GM12878 (cell line): Measurements from ENCODE around the gene PPRC1. TPM values are rescaled to one million over a fixed set of nuclear protein-coding genes. Genes with fewer than 3 reads are reported as not detected.

Source experiments
- ATAC-seq: fragments of 200-7000 bp; cut with Tn5 transposase; 3 replicates; pipeline ENCODE4 v1.9.1; 2020; ENCODE audit warnings: mild to moderate bottlenecking, moderate library complexity
- BruUV-seq: library from RNA; stranded (reverse); fragments of 400-500 nt; replicated peaks from 2 replicates; lab custom pipeline; 2021; lab: Mats Ljungman, UMichigan
- CTCF ChIA-PET: fragments of 300-600 bp; sonication (Branson Sonifier 250); formaldehyde crosslinking; extraction: SDS; loops from one replicate; lab custom pipeline; 2021; ENCODE audit warnings: inconsistent platforms; lab: Yijun Ruan, JAX
- POLR2A ChIA-PET: fragments of 350-600 bp; formaldehyde crosslinking; extraction: SDS; loops from one replicate; lab custom pipeline; 2021; ENCODE audit warnings: inconsistent platforms; lab: Charles Lee
- RAD21 ChIA-PET: fragments of 300-600 bp; sonication (Branson Sonifier 250); formaldehyde crosslinking; loops from one replicate; lab custom pipeline; 2023; ENCODE audit warnings: antibody characterized with exemption; ENCODE audit not compliant: unreplicated experiment; lab: Charles Lee
- SMC1A ChIA-PET: fragments of 300-600 bp; sonication (Branson Sonifier 250); formaldehyde crosslinking; loops from one replicate; lab custom pipeline; 2023; ENCODE audit not compliant: unreplicated experiment, uncharacterized antibody; lab: Charles Lee
- DNase-seq: peaks from one replicate; pipeline ENCODE4 v3.0.0-alpha.2; 2011; ENCODE audit warnings: low read depth, low spot score
- FAIRE-seq: peaks from 3 replicates; lab custom pipeline; 2011; peaks lifted over from hg19 to GRCh38; lab: Jason Lieb, UNC
- H2AFZ ChIP-seq: 2 replicates; pipeline ENCODE4 v1.6.0; 2011; ENCODE audit warnings: low read depth, low read length, control low read depth; ENCODE audit not compliant: control insufficient read depth
- H3K27ac ChIP-seq: 2 replicates; pipeline ENCODE4 v1.5.1; 2011; ENCODE audit warnings: control low read depth; ENCODE audit not compliant: control insufficient read depth, insufficient read depth
- H3K27me3 ChIP-seq, 2 experiments: replicated peaks in 1 of 2; 2 replicates each; pipeline versions ENCODE4 v1.6.0 to v1.6.1; 2011; ENCODE audit warnings: low read length in 1 of 2; ENCODE audit not compliant: control insufficient read depth in 2 of 2, insufficient read depth in 2 of 2
- H3K36me3 ChIP-seq, 2 experiments: 2 replicates each; pipeline ENCODE4 v1.5.1; 2011; ENCODE audit warnings: low read length in 1 of 2; ENCODE audit not compliant: control insufficient read depth in 2 of 2, insufficient read depth in 2 of 2
- H3K4me1 ChIP-seq: 2 replicates; pipeline ENCODE4 v1.6.1; 2011; ENCODE audit warnings: mild to moderate bottlenecking, low read length, moderate library complexity, mixed read lengths; ENCODE audit not compliant: control insufficient read depth, insufficient read depth
- H3K4me2 ChIP-seq: 2 replicates; pipeline ENCODE4 v1.6.0; 2011; ENCODE audit warnings: control low read depth; ENCODE audit not compliant: control insufficient read depth, insufficient read depth
- H3K4me3 ChIP-seq: fragments of 200-600 bp; sonication (generic); 2 replicates; pipeline ENCODE4 v1.5.1; 2016
- H3K79me2 ChIP-seq: 2 replicates; pipeline ENCODE4 v1.6.0; 2011; ENCODE audit warnings: low read length; ENCODE audit not compliant: control insufficient read depth, insufficient read depth
- H3K9ac ChIP-seq: 2 replicates; pipeline ENCODE4 v1.8.0; 2011; ENCODE audit warnings: low read length, control low read depth, mixed read lengths; ENCODE audit not compliant: control insufficient read depth, insufficient read depth
- H3K9me3 ChIP-seq: replicated peaks from 3 replicates; pipeline ENCODE4 v1.5.1; 2011; ENCODE audit warnings: mild to moderate bottlenecking, low read length; ENCODE audit not compliant: control insufficient read depth, insufficient read depth
- H4K20me1 ChIP-seq: 2 replicates; pipeline ENCODE4 v1.6.0; 2011; ENCODE audit not compliant: control insufficient read depth, insufficient read depth
- E4F1 ChIP-seq: fragments of 450-650 bp; IDR thresholded peaks from 2 replicates; pipeline ENCODE4 v1.6.1; 2018; ENCODE audit warnings: borderline replicate concordance, mild to moderate bottlenecking; ENCODE audit not compliant: partially characterized antibody
- IKZF2 ChIP-seq, 2 experiments: fragments of 450-650 bp; IDR thresholded peaks; 2 replicates each; pipeline ENCODE4 v1.6.1; 2017; ENCODE audit warnings: mild to moderate bottlenecking in 2 of 2, moderate library complexity in 2 of 2
- MAX ChIP-seq: IDR thresholded peaks from 2 replicates; pipeline ENCODE4 v1.6.1; 2012; ENCODE audit warnings: low read depth, low read length, improper control_type of control experiment
- NFIC ChIP-seq: IDR thresholded peaks from 2 replicates; pipeline ENCODE4 v1.6.1; 2012; ENCODE audit warnings: low read depth, mild to moderate bottlenecking, inconsistent platforms, low read length, moderate library complexity
- RAD21 ChIP-seq: IDR thresholded peaks from 2 replicates; pipeline ENCODE4 v1.6.1; 2011; ENCODE audit warnings: mild to moderate bottlenecking, low read depth, low read length, moderate library complexity; ENCODE audit not compliant: insufficient read depth
- SPI1 ChIP-seq: IDR thresholded peaks from 2 replicates; pipeline ENCODE4 v1.6.1; 2011; ENCODE audit warnings: low read depth, mild to moderate bottlenecking, low read length, moderate library complexity, borderline replicate concordance; ENCODE audit not compliant: insufficient read depth
- SREBF1 ChIP-seq: IDR thresholded peaks from 2 replicates; pipeline ENCODE4 v1.6.1; 2012; ENCODE audit warnings: mild to moderate bottlenecking, low read length
- TCF12 ChIP-seq: IDR thresholded peaks from 2 replicates; pipeline ENCODE4 v1.6.1; 2011; ENCODE audit warnings: low read depth, mild to moderate bottlenecking, low read length
- WGBS: methylation state at CpG from one replicate; pipeline ENCODE4 v1.1.6; 2016; ENCODE audit warnings: low lambda C conversion rate; ENCODE audit not compliant: insufficient replicate concordance, insufficient coverage; ENCODE audit errors: missing lambda C conversion rate; 5-methylcytosine and 5-hydroxymethylcytosine counted together
- in situ Hi-C: fragments of 300-500 bp; cut with MboI; formaldehyde crosslinking; loops from 9 replicates; pipeline ENCODE4 v1.14.3; 2018; ENCODE audit warnings: mixed read lengths
- intact Hi-C: fragments of 100-400 bp; cut with micrococcal nuclease; formaldehyde crosslinking; loops from one replicate; pipeline ENCODE4 v1.14.2; 2022; ENCODE audit not compliant: unreplicated experiment
- polyA plus RNA-seq, 11 experiments: library from polyadenylated mRNA; depleted of rRNA in 4 of 11; unstranded in 6 of 11; stranded (reverse) in 5 of 11; fragments of >200 nt; fragmentation: Nextera tagmentation in 4 of 11; fragmentation: Illumina TruSeq in 1 of 11; extraction: Ambion mirVana in 4 of 11; extraction: Trizol in 1 of 11; gene quantifications; 1 replicate in 1 of 11; 2 replicates in 10 of 11; pipeline versions ENCODE4 v1.2.1 to v1.2.3, GENCODE V29; 2011 to 2016; ENCODE audit warnings: inconsistent platforms in 2 of 11, missing spikeins in 2 of 11, low read depth in 1 of 11
- total RNA-seq, 4 experiments: library from RNA; depleted of rRNA in 3 of 4; stranded (reverse); fragments of >200 nt in 3 of 4; fragmentation: Illumina TruSeq in 1 of 4; extraction: Trizol in 1 of 4; gene quantifications; 2 replicates each; pipeline versions ENCODE4 v1.2.1 to v1.2.3, GENCODE V29; 2013 to 2021

The PPRC1 gene
- total and polyA plus RNA-seq, 10 of the 15 experiments (the other 5 are each of a cell fraction or from before 2014, with no cell fraction given) = 13.1 to 69.8 (median 32.4) TPM

- no peak for TF ChIP-seq SPI1
- TF ChIP-seq MAX = no peak
- TF ChIP-seq E4F1 = no peak
- TF ChIP-seq TCF12 = no peak
- no peak for TF ChIP-seq SREBF1
Measured at GRCh38 chr10:102159831-102160230, 27.0 kb downstream of the PPRC1 start (continued).

GRCh38 chr10:102163342-102163989, 30.6 kb downstream of the PPRC1 start:
- CTCF ChIA-PET = interaction anchor here (9.9 kb wide), 1 partner anchor 189 kb away, joined by 150 read pairs; no protein-coding TSS in a partner anchor

More at GRCh38 chr10:102163342-102163989, 30.6 kb downstream of the PPRC1 start:
- H3K9me3 ChIP-seq = no peaks in the 10 kb centered on the region
- no peak overlapping the region for H3K4me2 ChIP-seq
- peaks cover 29 to 38% of the 10 kb centered on the region in 2 experiments; a peak in 3 of 4 replicates for H3K36me3 ChIP-seq
- FAIRE-seq (no peak), DNase-seq (no peak), ATAC-seq (no peak)
- 72% methylated on average over 4 of the region's 4 CpGs for WGBS
- in situ Hi-C loops (no loop called here), intact Hi-C loops (no loop called here)
- H3K27ac ChIP-seq = no peak overlapping the region
- no peak overlapping the region for H2AFZ ChIP-seq
- SMC1A ChIA-PET = no interaction called here
- H3K79me2 ChIP-seq = no peaks in the 10 kb centered on the region
- no peaks in the 10 kb centered on the region for H4K20me1 ChIP-seq
- POLR2A ChIA-PET = no interaction called here
- H3K9ac ChIP-seq = no peak overlapping the region
- no peak overlapping the region for H3K4me3 ChIP-seq
- no TSS peak for BruUV-seq
- RAD21 ChIA-PET = no interaction called here
- H3K27me3 ChIP-seq = no peaks in the 10 kb centered on the region
- H3K4me1 ChIP-seq = no peaks in the 10 kb centered on the region
- TF ChIP-seq RAD21 (no peak), NFIC (no peak), IKZF2 (IDR thresholded peaks at IDR 0.05) (no peak)
